HG03571 (cell line): Measurements from ENCODE around the gene DCHS1.

Source experiments
- ATAC-seq: cut with Tn5 transposase; IDR thresholded peaks from one replicate; pipeline ENCODE4 v1.9.1; 2021; ENCODE audit not compliant: unreplicated experiment

Gene DCHS1

DNA sequence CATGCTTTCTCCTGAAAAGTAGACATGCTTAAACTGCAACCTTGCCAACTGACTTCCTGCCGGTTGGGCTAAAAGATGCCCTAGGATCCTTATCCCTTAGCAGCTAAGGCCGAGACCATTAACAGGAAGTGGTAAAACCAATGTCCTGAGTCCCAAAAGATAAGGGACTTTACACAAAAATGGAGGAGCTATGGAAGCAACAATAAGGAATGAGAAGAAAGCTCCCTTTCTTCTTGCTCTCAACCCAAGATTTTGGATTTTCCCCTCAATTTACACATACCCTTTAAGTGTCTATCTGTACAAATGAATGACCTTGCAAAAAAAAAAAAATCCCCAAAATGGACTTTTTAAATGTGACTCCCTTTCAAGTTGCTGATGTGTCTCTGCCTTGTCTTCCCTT is 16.4 kb upstream of the DCHS1 start:
- ATAC-seq: no peak

DNA sequence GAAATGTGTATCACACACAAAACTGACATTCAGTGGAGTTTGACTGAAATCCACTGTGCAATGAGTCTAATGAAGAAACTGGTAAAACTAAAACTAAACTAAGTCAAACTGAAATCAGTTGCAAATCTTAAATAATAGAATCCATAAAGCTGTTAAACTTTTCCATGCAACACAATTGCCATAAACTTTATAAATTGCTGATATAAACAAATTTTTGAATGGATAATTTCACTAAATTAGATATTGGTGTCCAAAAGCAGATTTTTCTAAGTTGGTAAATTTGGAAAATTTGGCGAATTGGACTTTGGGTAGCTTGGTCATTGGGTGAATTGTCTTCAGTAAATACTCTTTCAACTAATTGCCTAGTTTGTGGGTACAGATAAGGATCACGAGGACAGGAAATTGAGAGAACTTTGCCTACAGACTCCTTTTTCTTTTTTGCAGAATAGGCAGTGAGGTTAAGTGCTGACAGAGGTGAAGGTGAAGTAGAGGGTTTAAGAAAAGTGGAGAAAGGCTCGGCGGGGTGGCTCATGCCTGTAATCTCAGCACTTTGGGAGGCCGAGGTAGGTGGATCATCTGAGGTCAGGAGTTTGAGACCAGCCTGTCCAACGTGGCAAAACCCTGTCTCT is 14.7 kb upstream of the DCHS1 start:
- ATAC-seq: no peak

DNA sequence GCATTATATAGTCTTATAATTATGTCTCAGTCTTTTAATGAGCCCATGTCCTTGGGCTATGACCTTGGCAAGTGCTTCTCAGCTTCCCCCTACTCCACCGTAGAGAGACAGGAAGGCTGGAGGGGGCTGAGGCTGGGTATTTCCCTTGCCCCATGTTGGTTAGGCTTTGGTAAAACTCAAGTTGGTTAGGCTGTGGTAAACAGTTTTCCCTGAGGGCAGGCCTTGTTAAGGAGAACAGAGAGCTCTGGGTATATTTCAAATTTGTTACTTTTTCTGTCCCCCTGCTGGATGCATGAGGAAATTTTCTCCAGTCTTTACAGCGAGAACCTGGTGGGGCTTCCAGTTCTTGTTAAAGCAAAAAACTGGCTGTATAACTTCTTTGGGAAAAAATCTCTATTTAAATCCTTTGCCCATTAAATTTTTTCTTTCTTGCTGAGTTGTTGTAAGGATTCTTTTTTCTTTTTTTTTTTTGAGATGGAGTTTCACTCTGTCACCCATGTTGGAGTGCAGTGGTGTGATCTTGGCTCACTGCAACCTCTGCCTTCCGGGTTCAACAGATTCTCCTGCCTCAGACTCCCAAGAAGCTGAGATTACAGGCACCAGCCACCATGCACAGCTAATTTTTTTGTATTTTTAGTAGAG is 12.2 kb upstream of the DCHS1 start:
- no peak for ATAC-seq

DNA sequence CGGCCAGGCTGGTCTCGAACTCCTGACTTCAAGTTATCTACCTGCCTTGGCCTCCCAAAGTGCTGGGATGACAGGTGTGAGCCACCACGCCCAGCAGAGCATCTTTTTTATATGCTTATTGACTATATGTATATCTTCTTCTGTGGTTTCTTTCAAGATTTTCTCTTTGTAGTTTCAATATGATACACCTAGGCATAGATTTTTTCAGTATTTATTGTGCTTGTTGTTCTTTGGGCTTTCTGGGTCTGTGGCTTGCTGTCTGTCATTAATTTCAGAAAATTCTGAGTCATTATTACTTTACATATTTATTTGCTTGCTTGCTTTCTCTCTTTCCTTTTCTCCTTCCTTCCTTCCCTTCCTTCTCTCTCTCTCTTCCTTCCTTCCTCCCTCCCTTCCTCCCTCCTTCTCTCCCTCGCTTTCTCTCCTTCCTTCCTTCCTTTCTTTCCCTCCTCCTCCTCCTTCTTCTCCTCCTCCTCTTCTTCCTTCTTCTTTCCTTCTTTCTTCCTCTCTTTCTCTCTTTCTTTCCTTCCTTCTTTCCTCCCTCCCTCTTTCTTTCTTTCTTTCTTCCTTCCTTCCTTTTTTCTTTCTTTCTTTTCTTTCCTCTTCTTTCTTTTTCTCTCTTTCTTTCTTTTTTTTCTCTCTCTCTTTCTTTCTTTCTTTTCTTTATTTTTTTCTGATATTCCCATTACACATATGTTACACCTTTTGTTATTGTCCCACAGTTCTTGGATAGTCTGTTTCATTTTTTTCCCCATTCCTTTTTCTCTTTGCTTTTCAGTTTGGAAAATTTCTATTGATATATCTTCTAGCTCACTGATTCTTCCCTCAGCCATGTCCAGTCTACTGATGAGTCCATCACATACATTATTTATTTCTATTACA is 10.9 kb upstream of the DCHS1 start:
- no peak for ATAC-seq

DNA sequence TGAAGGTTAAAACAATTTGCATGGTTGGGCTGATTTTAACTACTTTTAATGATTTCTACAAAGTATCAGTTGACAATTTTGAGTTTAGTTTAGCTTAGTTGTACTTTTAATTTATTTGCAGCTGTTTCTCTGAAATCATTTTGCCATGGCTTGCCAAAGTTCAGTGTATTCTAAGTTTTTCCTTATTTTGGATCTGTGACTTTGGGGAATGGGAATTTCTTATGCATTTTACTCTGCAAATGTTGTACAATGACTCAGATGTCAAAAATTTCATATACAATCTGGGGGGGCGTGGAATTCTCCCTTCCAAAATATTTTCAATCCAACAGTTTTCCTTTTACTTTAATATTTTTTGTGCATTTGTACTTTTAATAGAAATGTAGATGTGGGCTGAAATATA is 8.9 kb upstream of the DCHS1 start:
- ATAC-seq: no peak

DNA sequence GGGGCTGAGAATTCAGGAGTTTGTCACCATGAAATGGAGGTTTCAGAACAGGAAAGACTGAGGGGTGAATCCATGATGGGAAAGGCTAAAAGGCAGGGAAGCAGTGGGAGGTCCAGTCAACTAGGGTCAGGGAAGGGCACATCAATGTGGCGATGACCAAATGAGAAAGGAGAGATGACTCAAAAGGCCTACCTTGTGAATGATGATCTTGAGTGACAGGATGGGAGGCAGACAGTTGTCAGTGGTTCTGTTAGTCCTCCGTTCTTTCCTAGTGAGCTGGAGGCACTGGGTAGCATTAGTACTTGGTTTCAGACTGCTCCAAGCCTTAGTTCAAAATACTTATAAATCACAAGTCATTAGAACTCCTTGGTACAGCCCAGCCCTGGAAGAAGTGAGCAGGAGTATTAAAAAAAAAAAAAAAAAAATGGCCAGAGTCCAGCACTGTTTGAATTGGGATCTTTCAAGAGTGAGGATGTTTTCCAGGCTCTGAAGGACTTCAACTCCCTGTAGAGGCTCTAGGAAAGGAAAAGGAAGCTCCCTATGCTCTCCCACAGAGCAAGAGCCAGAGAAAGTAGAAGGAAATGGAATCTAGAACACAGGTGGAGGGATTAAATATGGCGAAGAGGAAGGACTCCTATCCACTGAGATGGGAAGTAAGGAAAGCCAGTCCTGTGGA is 8.3 kb upstream of the DCHS1 start:
- no peak for ATAC-seq

DNA sequence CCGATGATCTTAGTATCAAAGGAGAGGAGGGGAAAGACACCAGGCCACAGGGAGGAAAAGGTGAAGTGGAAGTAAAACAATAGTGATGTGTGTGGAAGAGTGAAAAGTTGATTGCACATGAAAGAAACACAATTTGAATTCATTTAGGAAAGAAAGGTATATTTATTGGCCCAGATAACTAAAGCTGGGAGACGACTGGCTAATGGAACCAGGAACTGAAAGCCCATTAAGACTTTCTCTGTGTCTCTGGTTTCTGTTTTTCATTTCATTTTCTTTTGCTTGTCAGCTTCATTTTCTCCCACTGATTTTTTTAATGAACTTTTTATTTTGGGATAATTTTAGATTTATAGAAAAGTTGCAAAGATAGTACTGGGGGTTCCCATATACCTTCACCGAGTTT is 5.1 kb upstream of the DCHS1 start:
- no peak for ATAC-seq

DNA sequence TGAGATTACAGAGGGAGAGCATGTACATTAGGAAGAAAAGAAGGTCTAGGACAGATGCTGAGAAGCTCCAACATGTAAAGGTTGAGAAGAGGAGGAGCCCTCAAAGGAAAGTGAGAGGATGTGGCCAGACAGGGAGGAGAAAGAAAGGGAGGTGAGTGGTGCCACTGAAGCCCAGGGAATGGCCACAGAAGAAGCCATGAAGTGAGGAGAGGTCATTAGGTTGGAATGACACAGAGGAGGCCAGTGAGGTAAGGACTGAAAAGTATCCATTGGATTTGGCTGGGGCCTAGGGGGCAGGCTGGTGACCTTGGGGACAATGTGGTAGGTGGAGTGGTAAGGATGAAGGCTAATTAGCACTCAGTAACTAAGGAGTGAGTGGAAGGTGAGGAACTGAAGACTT is 3.0 kb upstream of the DCHS1 start:
- ATAC-seq: no peak

DNA sequence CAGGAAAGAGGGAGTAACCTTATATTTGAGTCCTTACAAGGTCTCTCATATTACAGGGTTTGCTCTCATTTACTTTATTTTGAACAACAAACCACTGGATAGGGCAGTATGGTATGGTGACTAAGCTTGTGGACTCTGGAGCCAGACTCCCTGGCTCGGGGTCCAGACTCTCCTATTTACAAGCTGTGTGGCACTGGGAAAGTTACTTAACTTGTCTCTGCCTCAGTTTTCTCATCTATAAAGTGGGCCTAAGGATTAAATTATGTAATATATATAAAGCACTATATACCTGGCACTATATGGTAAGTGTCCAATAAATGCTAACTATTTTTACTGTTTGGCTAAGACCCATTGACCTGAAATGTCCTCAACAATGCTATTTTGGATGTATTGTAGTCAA is 1.7 kb upstream of the DCHS1 start:
- ATAC-seq: no peak

DNA sequence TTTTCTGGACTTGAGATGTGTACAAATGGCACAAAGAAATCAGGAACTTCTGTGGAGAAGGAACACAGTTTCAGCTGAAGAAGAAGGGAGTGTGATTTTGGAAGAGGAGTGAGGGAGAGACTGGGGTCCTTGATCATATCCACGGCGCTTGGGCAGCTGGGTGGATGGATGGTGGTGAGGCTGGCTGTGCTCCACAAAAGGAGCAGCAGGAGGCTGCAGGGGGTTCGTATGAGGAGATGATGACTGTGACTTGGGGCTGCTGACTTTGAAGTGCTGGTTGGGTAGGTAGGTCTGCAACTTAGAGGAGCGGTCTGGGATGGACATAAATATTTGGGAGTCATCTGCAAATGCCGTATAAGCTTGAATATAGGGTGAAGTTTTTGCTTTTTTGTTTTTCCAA is 1.3 kb upstream of the DCHS1 start:
- no peak for ATAC-seq

DNA sequence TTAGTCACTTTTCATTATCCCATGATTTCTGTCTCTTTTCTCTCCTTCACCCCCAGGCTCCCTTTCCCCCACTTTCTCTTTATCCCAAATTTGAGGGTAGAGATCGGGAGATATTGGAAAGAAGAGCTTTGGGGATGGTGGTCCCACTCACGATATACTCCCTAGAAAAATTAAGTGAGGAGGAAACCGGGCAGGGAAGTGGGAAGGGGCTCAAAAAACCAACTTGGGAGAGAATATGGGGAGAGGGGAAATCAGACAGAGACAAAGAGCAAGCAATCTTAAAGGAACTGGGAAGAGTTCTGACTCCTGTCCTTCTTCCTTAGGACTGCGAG is 941 bp upstream of the DCHS1 start:
- ATAC-seq: no peak

DNA sequence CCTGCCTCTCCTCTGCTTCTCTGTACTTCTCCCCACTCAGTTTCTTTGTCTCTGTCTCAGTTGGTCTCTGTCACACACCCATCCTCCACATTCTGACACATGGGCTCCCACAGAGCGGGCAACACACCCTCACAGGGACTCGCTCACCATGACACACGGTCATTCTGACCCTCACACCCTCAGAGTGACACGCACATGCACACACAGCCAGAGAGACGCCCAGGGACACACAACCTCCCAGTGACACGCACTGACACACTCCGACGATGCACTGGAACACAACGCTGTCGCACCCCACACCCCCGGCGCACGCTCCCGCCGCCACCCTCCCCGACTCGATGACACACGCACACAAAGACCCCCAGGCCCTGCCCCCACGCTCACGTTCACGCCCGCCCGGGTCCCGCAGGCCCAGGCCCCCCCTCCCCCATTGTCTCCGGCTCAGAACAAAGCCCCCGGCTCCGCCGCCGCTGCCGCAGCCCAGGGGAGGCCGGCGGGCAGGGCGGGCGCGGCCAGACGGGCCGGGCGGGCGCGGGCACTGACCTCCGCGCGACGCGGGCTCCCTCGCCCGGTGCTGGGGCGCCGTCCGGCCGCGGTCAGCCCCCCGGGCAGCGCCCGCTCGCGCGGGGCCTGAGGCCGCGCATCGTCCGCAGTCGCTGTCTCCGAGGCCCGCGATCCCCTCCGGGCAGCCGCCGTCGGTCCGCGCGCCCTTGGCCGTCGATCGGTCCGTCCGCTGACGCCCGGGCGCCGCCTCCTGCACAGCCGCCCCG is 404 bp downstream of the DCHS1 start:
- ATAC-seq: no peak

DNA sequence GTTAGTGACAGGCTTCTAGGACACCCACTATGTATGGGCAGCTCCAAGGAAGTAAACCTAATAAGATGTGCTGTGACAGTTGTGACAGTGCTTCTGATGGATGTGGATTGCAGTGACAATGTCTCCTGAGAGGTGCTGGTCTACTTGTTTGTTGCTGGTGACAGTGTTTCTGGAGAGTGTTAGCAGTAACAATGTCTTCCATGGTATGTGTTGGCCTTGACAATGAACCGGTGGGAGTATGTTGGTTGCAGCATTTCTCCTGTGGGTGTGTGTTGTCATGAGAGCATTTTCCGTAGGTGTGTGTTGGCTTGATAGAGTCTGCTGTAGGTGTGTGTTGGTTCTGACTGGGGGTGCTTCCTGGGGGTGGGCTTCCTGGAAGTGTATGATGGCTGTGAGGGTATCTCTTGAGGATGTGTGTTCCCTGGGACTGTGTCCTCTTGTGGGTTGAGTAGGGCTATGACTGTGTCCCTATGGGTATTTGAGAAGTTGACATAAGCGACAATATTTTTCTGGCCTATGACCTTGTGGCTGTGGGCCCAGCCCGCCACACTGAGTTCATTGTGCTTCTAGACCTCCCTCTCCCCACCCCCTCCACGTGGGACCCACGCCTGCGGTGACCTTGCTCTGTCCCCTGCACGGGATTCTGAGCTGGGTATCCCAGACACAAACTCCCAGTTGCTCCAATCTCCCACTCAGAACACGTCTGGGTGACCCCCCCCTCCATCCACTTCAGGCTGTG is 1.2 kb downstream of the DCHS1 start:
- no peak for ATAC-seq

DNA sequence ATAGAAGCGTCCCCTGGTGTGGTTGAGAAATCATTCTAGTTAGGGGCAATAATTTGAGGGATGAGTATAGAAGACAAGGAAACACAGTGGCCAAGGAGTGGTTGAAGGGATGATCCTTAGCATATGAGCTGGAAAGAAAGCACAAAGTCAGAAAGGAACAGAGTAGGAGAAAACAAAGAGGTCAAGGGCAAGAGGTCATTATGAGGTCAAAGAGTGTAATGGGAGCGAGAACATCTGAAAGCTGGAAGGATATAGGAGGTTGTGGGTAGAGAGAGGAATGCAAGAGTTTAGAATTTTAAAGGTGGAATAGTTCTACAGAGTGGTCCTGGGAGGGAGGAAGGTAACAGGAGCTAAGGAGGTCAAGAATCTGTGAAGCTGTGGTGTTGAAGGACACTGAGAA is 2.0 kb downstream of the DCHS1 start:
- no peak for ATAC-seq

DNA sequence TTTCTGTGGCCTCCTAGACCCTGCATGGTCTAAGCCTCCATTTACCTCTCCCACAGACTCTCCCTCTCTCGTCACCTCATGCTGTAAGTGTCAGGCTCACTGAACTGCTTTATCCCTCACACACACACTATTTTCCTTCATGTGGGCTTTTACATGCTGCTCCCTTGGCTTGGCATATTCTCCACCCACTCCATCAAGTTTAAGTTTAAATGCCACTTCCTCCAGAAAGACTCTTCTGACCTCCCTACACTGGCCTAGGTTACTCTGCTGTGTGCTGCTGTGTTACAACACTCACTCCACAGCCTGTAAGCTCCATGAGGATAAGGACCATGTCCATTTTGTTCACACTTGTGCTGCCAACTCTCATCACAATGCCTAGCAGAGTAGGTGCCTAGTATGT is 2.5 kb downstream of the DCHS1 start:
- no peak for ATAC-seq

DNA sequence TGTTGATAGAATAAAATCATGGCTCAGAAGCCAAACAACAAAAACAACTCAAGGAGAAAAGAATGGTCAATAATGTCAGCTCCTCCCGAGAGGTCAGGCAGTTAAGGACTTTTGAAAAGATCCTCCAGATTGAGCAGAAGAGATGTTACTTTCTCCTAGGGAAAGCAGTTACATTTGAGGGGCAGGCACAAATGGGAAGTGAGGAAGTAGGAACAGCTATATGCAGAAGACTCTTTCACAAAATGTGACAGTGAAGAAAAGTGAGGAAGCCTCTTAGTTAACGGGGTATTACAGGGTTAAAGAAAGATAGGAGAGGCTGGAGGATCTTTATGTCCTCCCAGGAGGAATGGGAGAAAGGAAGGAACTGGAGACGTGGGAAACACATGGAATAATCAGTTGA is 3.4 kb downstream of the DCHS1 start:
- ATAC-seq: no peak

DNA sequence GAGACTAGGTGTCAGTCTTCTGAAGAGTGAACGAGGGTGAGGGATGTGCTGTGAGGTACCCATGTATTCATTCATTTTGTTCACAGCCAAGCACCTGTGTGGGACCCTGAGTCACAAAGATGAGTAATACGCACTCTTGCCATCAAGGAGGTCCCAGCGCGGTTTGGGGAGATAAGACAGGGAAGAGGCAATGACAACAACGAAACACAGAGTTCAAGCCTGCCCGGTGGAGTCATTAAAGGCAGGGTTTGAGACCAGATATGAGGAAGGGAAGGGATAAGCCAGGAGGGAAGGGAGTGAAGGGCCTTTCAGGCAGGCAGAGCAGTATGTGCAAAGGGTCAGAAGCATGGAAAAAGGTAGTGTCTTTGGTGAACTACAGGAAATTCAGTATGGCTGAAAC is 4.6 kb downstream of the DCHS1 start:
- ATAC-seq: no peak

DNA sequence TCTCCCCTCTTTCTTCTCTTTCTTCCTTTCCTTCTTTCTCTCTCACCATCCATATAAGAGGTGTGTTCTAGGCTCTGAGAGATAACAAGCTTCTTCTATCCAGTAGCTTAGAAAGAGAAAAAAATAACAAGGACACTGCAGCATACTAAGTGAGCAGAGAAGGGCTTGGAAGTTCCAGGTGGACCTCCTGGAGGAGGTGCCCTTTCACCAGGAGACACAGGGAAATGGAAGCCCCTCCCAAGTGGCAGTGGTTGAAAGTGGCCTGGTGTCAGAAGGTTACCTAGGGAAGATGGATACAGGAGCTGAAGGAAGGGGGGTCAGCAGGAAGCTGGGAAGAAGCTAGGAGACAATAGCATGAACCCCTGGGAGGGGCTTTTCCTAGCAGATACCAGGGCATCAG is 5.5 kb downstream of the DCHS1 start:
- ATAC-seq: no peak

DNA sequence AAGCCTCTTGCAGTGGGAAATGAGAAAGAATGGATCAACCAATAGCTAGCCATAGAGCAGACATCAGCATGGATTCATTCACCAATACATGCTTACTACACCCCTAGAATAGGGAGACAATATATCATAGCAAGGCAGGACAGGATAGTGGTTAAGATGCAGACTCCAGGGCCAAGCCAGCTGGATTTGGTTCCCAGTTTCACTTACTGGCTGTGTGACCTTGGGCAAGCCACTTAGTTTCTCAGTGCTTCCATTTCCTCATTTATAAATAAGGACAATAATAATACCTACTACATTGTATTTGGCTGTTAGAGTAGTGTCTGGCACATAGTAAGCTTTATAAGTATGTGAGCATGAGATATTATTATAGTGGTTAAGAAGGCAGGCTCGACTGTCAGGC is 7.1 kb downstream of the DCHS1 start:
- ATAC-seq: no peak

DNA sequence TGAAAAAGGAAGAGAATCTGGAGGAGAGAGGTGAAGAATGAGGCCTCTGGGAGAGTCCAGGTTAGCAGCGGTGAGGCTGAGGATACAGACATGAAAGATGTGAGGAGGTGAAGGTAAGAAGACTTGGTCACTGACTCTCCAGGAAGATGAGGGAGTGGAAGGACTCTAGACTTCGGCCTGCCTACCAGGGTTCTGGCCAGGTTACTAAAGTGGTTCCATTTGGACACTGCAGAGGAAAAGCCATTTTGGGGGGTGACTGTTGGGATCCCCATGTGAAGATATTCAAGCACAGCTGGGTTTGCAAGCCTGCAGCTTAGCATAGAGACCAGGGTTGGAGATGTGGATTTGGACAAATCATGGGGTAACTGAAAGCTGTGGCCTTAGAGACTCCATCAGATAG is 7.8 kb downstream of the DCHS1 start:
- no peak for ATAC-seq
